Cardiac muscle cell (in vitro differentiated cells and primary cell): ENCODE results near the gene AMHR2. TPM values are rescaled to one million over a fixed set of nuclear protein-coding genes. Genes with fewer than 3 reads are reported as not detected.
"Not testable (repeated sequence)": the region's sequence is repeated elsewhere in the genome, so short reads cannot be mapped to it uniquely, and the experiment has no call there.

Experiments
- DNase-seq, 2 donors: peaks; one replicate each; pipeline versions ENCODE4 v3.0.0 to v3.0.0-alpha.2; 2010 to 2017; ENCODE audit warnings: low read depth in 1 of 2, low spot score in 1 of 2
- H3K27ac ChIP-seq: fragments of 200-600 bp; sonication (generic); 2 replicates; pipeline ENCODE4 v1.5.1; 2016
- H3K27me3 ChIP-seq: fragments of 200-600 bp; sonication (generic); 2 replicates; pipeline ENCODE4 v1.6.0; 2016; ENCODE audit warnings: control low read depth
- H3K36me3 ChIP-seq: fragments of 200-600 bp; sonication (generic); 2 replicates; pipeline ENCODE4 v1.5.1; 2016; ENCODE audit warnings: control low read depth
- H3K4me1 ChIP-seq: fragments of 200-600 bp; sonication (generic); 2 replicates; pipeline ENCODE4 v1.8.1; 2017; ENCODE audit warnings: low read depth, mild to moderate bottlenecking, mixed run types
- H3K4me3 ChIP-seq: fragments of 200-600 bp; sonication (generic); 2 replicates; pipeline ENCODE4 v1.5.1; 2016; ENCODE audit warnings: mild to moderate bottlenecking
- H3K9me3 ChIP-seq: fragments of 200-600 bp; sonication (generic); 2 replicates; pipeline ENCODE4 v1.5.1; 2017; ENCODE audit warnings: low read depth, mild to moderate bottlenecking, control low read depth
- polyA plus RNA-seq: library from polyadenylated mRNA; unstranded; fragments of >200 nt; fragmentation: Nextera tagmentation; extraction: Ambion mirVana; gene quantifications from 2 replicates; pipeline ENCODE4 v1.2.1, GENCODE V29; 2016
- total RNA-seq: library from RNA; depleted of rRNA; stranded (reverse); fragments of >200 nt; gene quantifications from 2 replicates; pipeline ENCODE4 v1.2.3, GENCODE V29; 2016
- TF ChIP-seq, protein P1 (sequence below): IDR thresholded peaks from 2 replicates; pipeline ENCODE4 v1.5.1; 2012; ENCODE audit warnings: low read depth, mild to moderate bottlenecking, low read length

Gene AMHR2
- total RNA-seq (39.8 and 60.0 TPM in 2 replicates), polyA plus RNA-seq (53.4 and 57.3 TPM in 2 replicates)

- Histone ChIP-seq H3K9me3 (no peaks in the 10 kb centered on the region), H3K4me1 (peaks cover 48% of the 10 kb centered on the region), H3K36me3 (no peaks in the 10 kb centered on the region), H3K4me3 (no peak within 1 kb of the TSS), H3K27me3 (no peaks in the 10 kb centered on the region), H3K27ac (peak within 1 kb of the TSS; percentile 96)
- TF ChIP-seq, protein P1, sequence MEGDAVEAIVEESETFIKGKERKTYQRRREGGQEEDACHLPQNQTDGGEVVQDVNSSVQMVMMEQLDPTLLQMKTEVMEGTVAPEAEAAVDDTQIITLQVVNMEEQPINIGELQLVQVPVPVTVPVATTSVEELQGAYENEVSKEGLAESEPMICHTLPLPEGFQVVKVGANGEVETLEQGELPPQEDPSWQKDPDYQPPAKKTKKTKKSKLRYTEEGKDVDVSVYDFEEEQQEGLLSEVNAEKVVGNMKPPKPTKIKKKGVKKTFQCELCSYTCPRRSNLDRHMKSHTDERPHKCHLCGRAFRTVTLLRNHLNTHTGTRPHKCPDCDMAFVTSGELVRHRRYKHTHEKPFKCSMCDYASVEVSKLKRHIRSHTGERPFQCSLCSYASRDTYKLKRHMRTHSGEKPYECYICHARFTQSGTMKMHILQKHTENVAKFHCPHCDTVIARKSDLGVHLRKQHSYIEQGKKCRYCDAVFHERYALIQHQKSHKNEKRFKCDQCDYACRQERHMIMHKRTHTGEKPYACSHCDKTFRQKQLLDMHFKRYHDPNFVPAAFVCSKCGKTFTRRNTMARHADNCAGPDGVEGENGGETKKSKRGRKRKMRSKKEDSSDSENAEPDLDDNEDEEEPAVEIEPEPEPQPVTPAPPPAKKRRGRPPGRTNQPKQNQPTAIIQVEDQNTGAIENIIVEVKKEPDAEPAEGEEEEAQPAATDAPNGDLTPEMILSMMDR, result no peak
- DNase-seq, result no peak
These were observed at the start of gene AMHR2 for GRCh38 chr12:53423597-53423996. TSS of gene AMHR2 (plus strand) at chr12:53423855. CDS start at chr12:53423935, 80 bp downstream.

GRCh38 chr12:53374277-53374676 is 49.4 kb upstream of the AMHR2 start:
- H3K4me3 ChIP-seq, DNase-seq, H3K36me3 ChIP-seq, H3K27me3 ChIP-seq, H3K9me3 ChIP-seq: not testable (repeated sequence)
- Histone ChIP-seq H3K4me1 (peaks cover 13% of the 10 kb centered on the region), H3K27ac (peak overlapping the region; percentile 52)

DNA sequence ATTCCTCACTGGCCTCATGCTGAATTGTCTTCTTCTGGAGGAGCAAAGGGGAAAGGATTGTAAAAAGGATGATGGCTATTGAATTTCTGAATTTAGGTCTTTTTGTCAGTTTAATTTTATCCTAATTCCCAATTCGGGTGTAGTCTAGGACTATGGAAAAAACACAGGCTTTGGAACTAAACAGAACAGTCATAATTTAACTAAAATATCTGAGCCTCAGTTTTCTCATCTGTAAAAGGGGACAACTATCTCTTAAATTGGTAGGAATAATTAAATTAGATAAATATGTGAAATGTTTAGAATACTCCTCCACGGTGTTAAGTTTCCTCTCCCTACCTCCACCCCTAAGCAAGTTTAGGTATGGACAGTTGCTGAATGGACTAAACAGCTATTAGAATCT is 46.9 kb upstream of the AMHR2 start:
- H3K4me1 ChIP-seq, result peaks cover 13% of the 10 kb centered on the region
- no peaks in the 10 kb centered on the region for H3K9me3 ChIP-seq

DNA sequence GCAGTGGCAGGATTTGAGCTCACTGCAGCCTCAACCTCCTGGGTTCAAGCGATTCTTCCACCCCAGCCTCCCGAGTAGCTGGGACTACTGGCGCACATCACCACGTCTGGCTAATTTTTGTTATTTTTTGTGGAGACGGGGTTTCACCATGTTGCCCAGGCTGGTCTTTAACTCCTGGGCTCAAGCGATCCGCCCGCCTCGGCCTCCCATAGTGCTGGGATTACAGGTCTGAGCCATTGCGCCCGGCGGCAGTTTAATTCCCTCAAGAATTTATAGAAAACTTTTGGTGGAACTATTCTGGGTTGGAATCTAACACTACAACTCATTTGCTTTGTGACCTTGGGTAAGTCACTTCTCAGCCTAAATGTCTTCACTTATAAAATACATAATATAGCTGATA is 45.4 kb upstream of the AMHR2 start:
- H3K9me3 ChIP-seq, result no peaks in the 10 kb centered on the region
- peaks cover 14% of the 10 kb centered on the region for H3K4me1 ChIP-seq
- no peak overlapping the region for H3K4me3 ChIP-seq
- peak overlapping the region; percentile 93 for H3K27ac ChIP-seq
- DNase-seq, result no peak
- H3K36me3 ChIP-seq, result peaks cover 9% of the 10 kb centered on the region
- TF ChIP-seq, protein P1, result no peak
- no peaks in the 10 kb centered on the region for H3K27me3 ChIP-seq

More for the DNA sequence above, 46.9 kb upstream of the AMHR2 start:
- no peaks in the 10 kb centered on the region for H3K36me3 ChIP-seq
- DNase-seq, result no peak
- no peak overlapping the region for H3K27ac ChIP-seq
- TF ChIP-seq, protein P1, result no peak
- no peak overlapping the region for H3K4me3 ChIP-seq
- H3K27me3 ChIP-seq, result no peaks in the 10 kb centered on the region

- Histone ChIP-seq H3K4me3 (peak overlapping the region; percentile 17), H3K4me1 (peaks cover 19% of the 10 kb centered on the region), H3K36me3 (peaks cover 12% of the 10 kb centered on the region), H3K27ac (peak overlapping the region; percentile 93), H3K9me3 (no peaks in the 10 kb centered on the region), H3K27me3 (no peaks in the 10 kb centered on the region)
- TF ChIP-seq, protein P1, result no peak
- no peak for DNase-seq
These were observed 44.8 kb upstream of the AMHR2 start for GRCh38 chr12:53378724-53379388.

GRCh38 chr12:53379389-53380103 is 44.1 kb upstream of the AMHR2 start:
- H3K9me3 ChIP-seq, result no peaks in the 10 kb centered on the region
- H3K27me3 ChIP-seq, result no peaks in the 10 kb centered on the region
- peak; percentile 100 for DNase-seq
- peaks cover 19% of the 10 kb centered on the region for H3K4me1 ChIP-seq
- peaks cover 14% of the 10 kb centered on the region for H3K36me3 ChIP-seq
- TF ChIP-seq, protein P1, result no peak
- H3K27ac ChIP-seq, result peak overlapping the region; percentile 99
- H3K4me3 ChIP-seq, result peak overlapping the region; percentile 69
